Measurements from ENCODE around the gene HOXA11. TPM values are rescaled to one million over a fixed set of nuclear protein-coding genes. Genes with fewer than 3 reads are reported as not detected.

Gene HOXA11
- total and polyA plus RNA-seq, 10 of the 15 experiments (the other 5 are each of a cell fraction or from before 2014, with no cell fraction given) = not detected

DNA sequence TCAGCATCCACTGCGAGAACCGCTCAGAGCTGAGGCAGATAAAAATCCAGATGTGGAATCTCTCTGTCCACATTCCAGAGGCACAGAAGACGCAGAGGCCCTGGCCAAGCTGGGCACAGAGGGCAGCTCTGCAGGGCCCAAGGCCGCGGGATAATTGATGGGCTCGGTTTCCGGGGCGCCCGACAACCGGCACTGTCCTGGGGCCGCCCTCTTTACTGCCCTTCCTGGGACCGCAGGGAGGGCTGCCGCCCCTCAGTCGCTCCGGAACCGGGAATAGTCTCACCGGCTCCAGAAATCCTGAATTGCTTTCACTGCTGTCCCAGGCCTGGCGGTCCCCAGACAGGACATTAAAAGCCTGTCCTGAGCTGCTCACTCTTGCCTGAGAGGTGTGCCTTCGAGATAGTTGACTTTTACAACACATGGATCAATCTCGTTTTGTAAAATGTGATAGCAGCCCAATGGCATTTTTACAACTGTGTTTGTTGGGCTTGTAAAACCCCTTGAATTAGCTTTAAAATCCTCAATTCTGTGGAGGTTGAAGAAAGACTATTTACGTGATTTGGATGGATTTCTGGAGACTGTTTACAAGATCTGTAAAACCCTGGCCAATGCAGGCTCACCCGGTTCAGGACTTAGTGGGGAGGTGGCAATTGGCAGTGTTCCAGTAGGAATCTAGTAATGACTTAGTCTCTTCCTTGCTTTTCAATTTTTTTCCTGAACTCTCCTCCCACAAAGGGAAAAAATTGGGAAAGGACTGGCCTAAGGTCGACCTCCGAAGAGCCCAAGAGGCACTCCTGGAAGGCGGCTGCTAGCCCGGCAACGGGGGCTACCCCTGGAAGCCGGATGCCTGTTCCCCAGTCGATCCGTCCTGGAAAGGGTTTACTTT is 36.0 kb downstream of the HOXA11 start:
- 38% methylated on average over 30 of the region's 30 CpGs for WGBS (ENCODE audit: insufficient coverage, insufficient replicate concordance, low lambda C conversion rate, missing lambda C conversion rate)
- H3K4me3 ChIP-seq = no peak overlapping the region
- no peak overlapping the region for H3K27ac ChIP-seq (ENCODE audit: control insufficient read depth, insufficient read depth)
- ATAC-seq = no peak
- H4K20me1 ChIP-seq (ENCODE audit: control insufficient read depth, insufficient read depth) = no peaks in the 10 kb centered on the region
- SMC1A ChIA-PET (ENCODE audit: uncharacterized antibody, unreplicated experiment) = interaction anchor here (1.1 to 3.2 kb wide), 11 partner anchors 8 to 467 kb away, joined by 3 to 17 read pairs (median 4); partner anchors contain the start of gene SKAP2
- no peaks in the 10 kb centered on the region for H3K79me2 ChIP-seq (ENCODE audit: control insufficient read depth, insufficient read depth, low read length)
- no TSS peak for BruUV-seq (replicated peaks)
- no peak overlapping the region for H3K4me2 ChIP-seq (ENCODE audit: control insufficient read depth, insufficient read depth)
- in situ Hi-C loops (cut with MboI) (no loop called here), intact Hi-C loops (cut with micrococcal nuclease; ENCODE audit: unreplicated experiment) (no loop called here)
- no peak overlapping the region for H3K9ac ChIP-seq (ENCODE audit: control insufficient read depth, insufficient read depth, low read length)
- DNase-seq (ENCODE audit: low read depth, low spot score) = no peak
- TF ChIP-seq PAX5 (IDR thresholded peaks at IDR 0.05; ENCODE audit: borderline replicate concordance, low read depth, low read length) = no peak
- TF ChIP-seq SUZ12 (IDR thresholded peaks at IDR 0.05; ENCODE audit: unreplicated experiment) = peak; percentile 23
- H3K36me3 ChIP-seq (ENCODE audit: control insufficient read depth in 2 of 2, insufficient read depth in 2 of 2, low read length in 1 of 2) = no peaks in the 10 kb centered on the region
- RAD21 ChIA-PET (ENCODE audit: unreplicated experiment) = interaction anchor here (0.6 to 2.8 kb wide), 6 partner anchors 12 to 462 kb away, joined by 3 to 10 read pairs (median 8); no protein-coding TSS in a partner anchor
- no peak for FAIRE-seq
- peaks cover 13 to 49% of the 10 kb centered on the region in 2 experiments for H3K27me3 ChIP-seq (replicated peaks in 1 of 2; ENCODE audit: control insufficient read depth in 2 of 2, insufficient read depth in 2 of 2, low read length in 1 of 2)
- H2AFZ ChIP-seq (ENCODE audit: control insufficient read depth, low read depth, low read length) = no peak overlapping the region
- CTCF ChIA-PET = interaction anchor here (0.6 to 5.5 kb wide), 12 partner anchors 10 to 779 kb away, joined by 3 to 38 read pairs (median 4); partner anchors contain the start of gene HOXA1
- POLR2A ChIA-PET = interaction anchor here (0.5 kb wide), 1 partner anchor 85 kb away, joined by 3 read pairs; no protein-coding TSS in a partner anchor
- no peaks in the 10 kb centered on the region; the same call in 2 of the 3 replicates for H3K9me3 ChIP-seq (replicated peaks; ENCODE audit: control insufficient read depth, insufficient read depth, low read length)
- no peaks in the 10 kb centered on the region; the same call in 1 of the 2 replicates for H3K4me1 ChIP-seq (ENCODE audit: control insufficient read depth, insufficient read depth, low read length)

DNA sequence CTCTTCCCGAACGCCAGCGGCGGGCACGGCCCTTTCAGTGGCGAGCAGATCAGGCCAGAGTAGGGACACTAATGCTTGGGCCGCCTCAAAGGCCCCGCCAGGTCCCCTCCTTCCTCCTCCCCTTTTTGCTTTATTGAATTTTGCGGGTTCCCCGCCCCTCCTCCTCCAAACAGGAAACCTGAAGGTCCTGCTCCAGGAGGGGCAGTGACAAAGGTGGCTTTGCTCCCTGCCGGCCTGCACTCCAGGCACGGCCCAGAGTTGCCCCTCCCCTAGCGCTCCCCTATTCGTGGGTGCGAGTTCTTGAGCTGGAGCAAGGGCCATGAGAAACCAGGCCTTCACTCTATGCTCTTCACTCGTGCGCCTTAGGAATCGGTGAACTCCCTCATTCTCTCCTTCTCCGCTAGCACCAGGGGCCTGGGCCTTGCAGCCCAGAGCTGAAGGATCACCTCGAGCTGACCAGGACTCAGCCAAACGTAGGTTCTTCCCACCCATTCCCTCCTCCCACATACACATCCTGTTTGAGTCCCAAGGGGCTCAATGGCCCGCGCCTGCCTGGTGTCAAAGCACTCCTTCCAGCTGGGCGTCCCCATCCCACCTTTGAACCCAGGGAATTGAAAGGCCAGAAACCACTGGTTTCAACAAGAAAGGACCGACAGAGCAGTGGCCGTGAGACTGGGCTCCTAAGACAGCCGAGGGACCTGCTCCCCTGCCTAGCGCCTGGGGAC is 36.8 kb downstream of the HOXA11 start:
- ChIA-PET POLR2A (no interaction called here), RAD21 (ENCODE audit: unreplicated experiment) (interaction anchor here (2.3 kb wide), 1 partner anchor 14 kb away, joined by 7 read pairs; no protein-coding TSS in a partner anchor), CTCF (interaction anchor here (1.0 to 5.5 kb wide), 5 partner anchors 14 to 461 kb away, joined by 3 to 38 read pairs (median 21); partner anchors contain the start of gene HOXA1), SMC1A (ENCODE audit: uncharacterized antibody, unreplicated experiment) (interaction anchor here (1.3 to 1.8 kb wide), 2 partner anchors 11 to 466 kb away, joined by 3 to 4 read pairs; no protein-coding TSS in a partner anchor)
- Histone ChIP-seq H3K9ac (ENCODE audit: control insufficient read depth, insufficient read depth, low read length) (no peak overlapping the region), H4K20me1 (ENCODE audit: control insufficient read depth, insufficient read depth) (no peaks in the 10 kb centered on the region), H3K27me3 (replicated peaks in 1 of 2; ENCODE audit: control insufficient read depth in 2 of 2, insufficient read depth in 2 of 2, low read length in 1 of 2) (peaks cover 13 to 41% of the 10 kb centered on the region in 2 experiments), H3K4me1 (ENCODE audit: control insufficient read depth, insufficient read depth, low read length) (no peaks in the 10 kb centered on the region; the same call in 1 of the 2 replicates), H3K27ac (ENCODE audit: control insufficient read depth, insufficient read depth) (no peak overlapping the region), H3K79me2 (ENCODE audit: control insufficient read depth, insufficient read depth, low read length) (no peaks in the 10 kb centered on the region), H3K36me3 (ENCODE audit: control insufficient read depth in 2 of 2, insufficient read depth in 2 of 2, low read length in 1 of 2) (no peaks in the 10 kb centered on the region), H2AFZ (ENCODE audit: control insufficient read depth, low read depth, low read length) (no peak overlapping the region), H3K4me3 (no peak overlapping the region), H3K9me3 (replicated peaks; ENCODE audit: control insufficient read depth, insufficient read depth, low read length) (no peaks in the 10 kb centered on the region; the same call in 2 of the 3 replicates), H3K4me2 (ENCODE audit: control insufficient read depth, insufficient read depth) (no peak overlapping the region)
- in situ Hi-C loops (cut with MboI) (no loop called here), intact Hi-C loops (cut with micrococcal nuclease; ENCODE audit: unreplicated experiment) (no loop called here)
- ATAC-seq (no peak), DNase-seq (ENCODE audit: low read depth, low spot score) (no peak), FAIRE-seq (no peak)
- peak; percentile 17 for TF ChIP-seq SUZ12 (IDR thresholded peaks at IDR 0.05; ENCODE audit: unreplicated experiment)
- TF ChIP-seq STAT1 (conservative IDR thresholded peaks at IDR 0.05) = no peak
- no TSS peak for BruUV-seq (replicated peaks)
- 5% methylated on average over 24 of the region's 28 CpGs for WGBS (ENCODE audit: insufficient coverage, insufficient replicate concordance, low lambda C conversion rate, missing lambda C conversion rate)
